Coronary artery (tissue), 2 donors: ENCODE results near the gene CASP2.

Experiments
- DNase-seq: peaks from one replicate; pipeline ENCODE4 v3.0.0-alpha.2; 2017; ENCODE audit warnings: low spot score
- H3K27ac ChIP-seq, 2 donors: fragments of 200-600 bp; sonication (generic); one replicate each; pipeline ENCODE4 v1.5.1; 2016 to 2019
- H3K4me3 ChIP-seq: fragments of 200-600 bp; sonication (generic); 2 replicates; pipeline ENCODE4 v1.5.1; 2016; ENCODE audit warnings: mild to moderate bottlenecking, moderate library complexity
- TF ChIP-seq, protein P1 (sequence below): fragments of 200-600 bp; sonication (generic); IDR thresholded peaks from one replicate; pipeline ENCODE4 v1.5.1; 2019; ENCODE audit warnings: antibody characterized with exemption

Gene CASP2

DNA sequence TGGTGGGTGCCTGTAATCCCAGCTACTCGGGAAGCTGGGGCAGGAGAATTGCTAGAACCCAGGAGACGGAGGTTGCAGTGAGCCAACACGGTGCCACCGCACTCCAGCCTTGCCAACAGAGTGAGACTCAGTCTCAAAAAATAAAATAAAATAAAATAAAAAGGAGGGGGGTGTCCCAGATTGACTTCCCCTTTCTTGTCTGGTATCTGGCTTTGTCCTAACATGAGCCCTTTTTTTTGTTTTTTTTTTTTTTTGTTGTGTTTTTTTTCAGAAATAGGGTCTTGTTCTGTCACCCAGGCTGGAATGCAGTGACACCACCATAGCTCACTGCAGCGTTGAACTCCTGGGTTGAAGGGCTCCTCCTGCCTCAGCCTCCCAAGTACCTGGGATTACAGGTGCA, 4.7 kb downstream of the CASP2 start:
- no peak overlapping the region for H3K4me3 ChIP-seq
- DNase-seq: no peak
- TF ChIP-seq, protein P1, sequence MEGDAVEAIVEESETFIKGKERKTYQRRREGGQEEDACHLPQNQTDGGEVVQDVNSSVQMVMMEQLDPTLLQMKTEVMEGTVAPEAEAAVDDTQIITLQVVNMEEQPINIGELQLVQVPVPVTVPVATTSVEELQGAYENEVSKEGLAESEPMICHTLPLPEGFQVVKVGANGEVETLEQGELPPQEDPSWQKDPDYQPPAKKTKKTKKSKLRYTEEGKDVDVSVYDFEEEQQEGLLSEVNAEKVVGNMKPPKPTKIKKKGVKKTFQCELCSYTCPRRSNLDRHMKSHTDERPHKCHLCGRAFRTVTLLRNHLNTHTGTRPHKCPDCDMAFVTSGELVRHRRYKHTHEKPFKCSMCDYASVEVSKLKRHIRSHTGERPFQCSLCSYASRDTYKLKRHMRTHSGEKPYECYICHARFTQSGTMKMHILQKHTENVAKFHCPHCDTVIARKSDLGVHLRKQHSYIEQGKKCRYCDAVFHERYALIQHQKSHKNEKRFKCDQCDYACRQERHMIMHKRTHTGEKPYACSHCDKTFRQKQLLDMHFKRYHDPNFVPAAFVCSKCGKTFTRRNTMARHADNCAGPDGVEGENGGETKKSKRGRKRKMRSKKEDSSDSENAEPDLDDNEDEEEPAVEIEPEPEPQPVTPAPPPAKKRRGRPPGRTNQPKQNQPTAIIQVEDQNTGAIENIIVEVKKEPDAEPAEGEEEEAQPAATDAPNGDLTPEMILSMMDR: no peak
- H3K27ac ChIP-seq: no peak overlapping the region

DNA sequence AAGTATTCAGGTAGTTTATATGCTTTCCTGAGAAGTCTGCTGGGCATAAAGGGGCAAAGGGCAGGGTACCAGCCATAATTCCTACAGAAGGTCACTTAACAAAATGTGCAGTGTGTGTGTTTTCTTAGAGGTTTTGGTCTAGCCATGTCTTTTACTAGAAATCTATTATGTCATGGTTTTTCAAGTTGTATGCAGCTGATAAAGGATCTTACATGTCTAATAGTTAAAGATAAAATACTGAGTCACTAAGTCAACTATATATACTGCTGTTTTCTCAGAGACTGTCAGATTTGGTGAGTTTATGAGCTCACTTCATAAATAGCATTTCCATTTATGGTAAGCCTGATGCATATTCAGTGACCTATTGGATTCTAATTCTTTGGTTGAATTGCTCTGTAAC, 7.7 kb downstream of the CASP2 start:
- DNase-seq: no peak
- no peak overlapping the region for H3K27ac ChIP-seq
- TF ChIP-seq, protein P1: no peak
- H3K4me3 ChIP-seq: no peak overlapping the region

DNA sequence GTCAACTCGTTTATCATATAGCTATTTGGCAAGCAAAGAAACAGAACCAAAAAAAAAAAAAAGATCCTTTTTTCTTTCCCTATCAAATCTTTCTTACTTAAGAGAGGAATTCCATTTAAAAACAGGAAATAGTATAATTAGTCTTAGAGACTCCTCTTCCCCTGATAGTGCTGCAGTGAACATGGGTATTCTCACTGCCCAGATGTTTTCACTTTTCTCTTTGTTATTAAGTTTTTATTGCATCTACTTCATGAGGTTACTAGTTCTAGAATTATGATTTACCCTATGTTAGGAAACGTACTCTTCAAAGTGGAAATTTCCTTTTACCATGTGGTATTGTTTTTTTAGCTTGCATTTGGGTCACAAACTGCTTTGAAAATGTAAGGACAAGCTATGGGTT, 8.5 kb downstream of the CASP2 start:
- no peak for DNase-seq
- TF ChIP-seq, protein P1: no peak
- H3K4me3 ChIP-seq: no peak overlapping the region
- no peak overlapping the region for H3K27ac ChIP-seq

DNA sequence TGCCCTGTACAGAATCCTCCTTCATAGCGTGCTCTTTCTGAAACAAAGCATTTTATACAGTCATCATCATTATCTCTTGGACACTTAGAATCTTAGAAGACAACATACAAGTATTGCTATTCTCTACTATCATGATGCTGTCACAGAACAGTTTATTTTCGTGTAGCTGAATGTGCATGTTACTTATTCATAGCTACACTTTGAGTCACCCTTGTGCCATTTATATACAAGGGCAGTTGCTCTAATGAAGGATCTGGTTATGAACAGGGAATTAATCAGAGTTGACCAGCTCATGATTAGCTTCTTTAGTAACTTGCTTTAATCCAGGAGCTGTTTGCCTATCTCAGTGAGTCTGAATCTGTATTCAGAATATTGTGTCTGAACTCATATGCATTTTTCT, 11.2 kb downstream of the CASP2 start:
- no peak overlapping the region for H3K27ac ChIP-seq
- no peak for DNase-seq
- TF ChIP-seq, protein P1: no peak
- H3K4me3 ChIP-seq: no peak overlapping the region

DNA sequence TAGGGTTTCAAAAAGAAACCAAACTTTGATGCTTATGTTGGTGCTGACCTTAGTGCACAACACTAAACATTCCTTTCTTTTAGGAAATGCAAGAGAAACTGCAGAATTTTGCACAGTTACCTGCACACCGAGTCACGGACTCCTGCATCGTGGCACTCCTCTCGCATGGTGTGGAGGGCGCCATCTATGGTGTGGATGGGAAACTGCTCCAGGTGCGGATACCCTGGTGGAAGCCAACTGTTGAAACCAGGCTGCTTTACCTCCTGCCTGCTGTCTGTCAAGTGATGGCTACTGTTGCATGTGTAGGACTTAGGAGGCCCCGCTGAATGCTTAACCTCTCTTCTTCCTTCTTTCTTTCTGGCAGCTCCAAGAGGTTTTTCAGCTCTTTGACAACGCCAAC, 11.7 kb downstream of the CASP2 start:
- no peak overlapping the region for H3K4me3 ChIP-seq
- TF ChIP-seq, protein P1: peak; percentile 28
- DNase-seq: no peak
- no peak overlapping the region for H3K27ac ChIP-seq

DNA sequence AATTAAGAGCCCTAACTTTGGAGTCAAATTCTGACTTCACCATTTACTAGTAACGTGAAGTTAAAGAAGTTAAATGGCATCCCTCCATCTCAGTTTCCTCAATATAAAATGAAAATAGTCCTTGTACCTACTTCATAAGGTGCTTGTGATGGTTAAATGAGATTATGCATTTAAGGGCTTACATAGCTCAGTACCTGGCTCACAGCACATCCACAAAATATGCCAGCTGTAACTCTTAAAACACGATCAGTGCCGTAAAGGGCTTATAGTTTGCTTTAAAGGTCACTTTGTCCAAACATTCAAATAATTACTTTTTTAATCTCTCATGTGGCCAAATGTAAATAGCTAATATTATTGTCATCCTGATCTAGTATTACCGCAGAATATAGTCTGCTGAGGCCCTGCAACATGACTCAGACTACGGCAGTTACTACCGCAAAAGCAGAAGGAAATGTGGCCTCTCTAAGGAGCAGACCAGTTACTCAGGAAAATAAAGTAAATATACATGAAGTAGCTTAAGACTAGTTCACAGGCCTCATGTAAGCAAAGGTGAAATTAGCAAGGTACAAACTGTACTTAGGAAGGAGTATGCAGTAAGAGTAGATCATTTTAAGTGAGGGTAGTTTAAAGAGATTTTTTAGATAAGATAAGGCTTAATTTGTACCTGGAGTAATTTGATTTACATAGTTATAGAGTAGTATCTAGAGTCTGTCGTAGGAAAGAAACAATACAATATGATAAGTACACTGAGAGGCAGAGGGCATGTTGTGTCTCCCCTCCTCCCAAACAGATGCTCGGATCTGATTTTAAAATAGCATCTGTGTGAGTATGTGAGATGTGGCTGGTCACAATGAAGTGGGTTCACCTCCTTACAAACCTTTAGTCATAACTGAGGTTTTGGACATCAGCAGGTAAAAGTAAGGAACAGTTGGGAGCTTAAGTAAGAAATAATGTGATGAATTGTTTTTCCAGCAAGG, 13.1 kb downstream of the CASP2 start:
- no peak for DNase-seq
- TF ChIP-seq, protein P1: no peak
- Histone ChIP-seq H3K27ac (no peak overlapping the region), H3K4me3 (no peak overlapping the region)

DNA sequence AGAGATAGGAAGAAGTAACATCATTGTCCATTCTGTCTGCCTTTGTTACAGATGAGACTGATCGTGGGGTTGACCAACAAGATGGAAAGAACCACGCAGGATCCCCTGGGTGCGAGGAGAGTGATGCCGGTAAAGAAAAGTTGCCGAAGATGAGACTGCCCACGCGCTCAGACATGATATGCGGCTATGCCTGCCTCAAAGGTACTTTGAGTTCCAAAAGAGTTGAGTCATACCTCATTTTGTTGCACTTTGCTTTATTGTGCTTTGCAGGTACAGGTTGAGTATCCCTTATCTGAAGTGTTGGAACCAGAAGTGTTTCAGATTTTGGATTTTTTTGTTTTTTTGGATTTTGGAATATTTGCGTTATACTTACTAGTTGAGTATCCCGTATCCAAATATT, 15.6 kb downstream of the CASP2 start:
- no peak for DNase-seq
- TF ChIP-seq, protein P1: no peak
- H3K27ac ChIP-seq: no peak overlapping the region
- no peak overlapping the region for H3K4me3 ChIP-seq
